GM12878 (cell line): ENCODE data around the gene MAP2K4. TPM values are rescaled to one million over a fixed set of nuclear protein-coding genes. Genes with fewer than 3 reads are reported as not detected.

Experiments
- ATAC-seq: fragments of 200-7000 bp; cut with Tn5 transposase; 3 replicates; pipeline ENCODE4 v1.9.1; 2020; ENCODE audit warnings: mild to moderate bottlenecking, moderate library complexity
- BruUV-seq: library from RNA; stranded (reverse); fragments of 400-500 nt; replicated peaks from 2 replicates; lab custom pipeline; 2021; lab: Mats Ljungman, UMichigan
- CTCF ChIA-PET: fragments of 300-600 bp; sonication (Branson Sonifier 250); formaldehyde crosslinking; extraction: SDS; loops from one replicate; lab custom pipeline; 2021; ENCODE audit warnings: inconsistent platforms; lab: Yijun Ruan, JAX
- POLR2A ChIA-PET: fragments of 350-600 bp; formaldehyde crosslinking; extraction: SDS; loops from one replicate; lab custom pipeline; 2021; ENCODE audit warnings: inconsistent platforms; lab: Charles Lee
- RAD21 ChIA-PET: fragments of 300-600 bp; sonication (Branson Sonifier 250); formaldehyde crosslinking; loops from one replicate; lab custom pipeline; 2023; ENCODE audit warnings: antibody characterized with exemption; ENCODE audit not compliant: unreplicated experiment; lab: Charles Lee
- SMC1A ChIA-PET: fragments of 300-600 bp; sonication (Branson Sonifier 250); formaldehyde crosslinking; loops from one replicate; lab custom pipeline; 2023; ENCODE audit not compliant: unreplicated experiment, uncharacterized antibody; lab: Charles Lee
- DNase-seq: peaks from one replicate; pipeline ENCODE4 v3.0.0-alpha.2; 2011; ENCODE audit warnings: low read depth, low spot score
- FAIRE-seq: peaks from 3 replicates; lab custom pipeline; 2011; peaks lifted over from hg19 to GRCh38; lab: Jason Lieb, UNC
- H2AFZ ChIP-seq: 2 replicates; pipeline ENCODE4 v1.6.0; 2011; ENCODE audit warnings: low read depth, low read length, control low read depth; ENCODE audit not compliant: control insufficient read depth
- H3K27ac ChIP-seq: 2 replicates; pipeline ENCODE4 v1.5.1; 2011; ENCODE audit warnings: control low read depth; ENCODE audit not compliant: control insufficient read depth, insufficient read depth
- H3K27me3 ChIP-seq, 2 experiments: replicated peaks in 1 of 2; 2 replicates each; pipeline versions ENCODE4 v1.6.0 to v1.6.1; 2011; ENCODE audit warnings: low read length in 1 of 2; ENCODE audit not compliant: control insufficient read depth in 2 of 2, insufficient read depth in 2 of 2
- H3K36me3 ChIP-seq, 2 experiments: 2 replicates each; pipeline ENCODE4 v1.5.1; 2011; ENCODE audit warnings: low read length in 1 of 2; ENCODE audit not compliant: control insufficient read depth in 2 of 2, insufficient read depth in 2 of 2
- H3K4me1 ChIP-seq: 2 replicates; pipeline ENCODE4 v1.6.1; 2011; ENCODE audit warnings: mild to moderate bottlenecking, low read length, moderate library complexity, mixed read lengths; ENCODE audit not compliant: control insufficient read depth, insufficient read depth
- H3K4me2 ChIP-seq: 2 replicates; pipeline ENCODE4 v1.6.0; 2011; ENCODE audit warnings: control low read depth; ENCODE audit not compliant: control insufficient read depth, insufficient read depth
- H3K4me3 ChIP-seq: fragments of 200-600 bp; sonication (generic); 2 replicates; pipeline ENCODE4 v1.5.1; 2016
- H3K79me2 ChIP-seq: 2 replicates; pipeline ENCODE4 v1.6.0; 2011; ENCODE audit warnings: low read length; ENCODE audit not compliant: control insufficient read depth, insufficient read depth
- H3K9ac ChIP-seq: 2 replicates; pipeline ENCODE4 v1.8.0; 2011; ENCODE audit warnings: low read length, control low read depth, mixed read lengths; ENCODE audit not compliant: control insufficient read depth, insufficient read depth
- H3K9me3 ChIP-seq: replicated peaks from 3 replicates; pipeline ENCODE4 v1.5.1; 2011; ENCODE audit warnings: mild to moderate bottlenecking, low read length; ENCODE audit not compliant: control insufficient read depth, insufficient read depth
- H4K20me1 ChIP-seq: 2 replicates; pipeline ENCODE4 v1.6.0; 2011; ENCODE audit not compliant: control insufficient read depth, insufficient read depth
- BHLHE40 ChIP-seq, 2 experiments: fragments of 450-650 bp in 1 of 2; IDR thresholded peaks; 2 replicates each; pipeline ENCODE4 v1.6.1; 2011 to 2017; ENCODE audit warnings: low read depth in 2 of 2, borderline replicate concordance in 1 of 2, improper control_type of control experiment in 1 of 2, low read length in 1 of 2, mild to moderate bottlenecking in 1 of 2
- CREM ChIP-seq: IDR thresholded peaks from 2 replicates; pipeline ENCODE4 v1.6.1; 2014; ENCODE audit warnings: antibody characterized with exemption, low read depth
- ETV6 ChIP-seq, 2 experiments: fragments of 450-650 bp in 1 of 2; IDR thresholded peaks in 1 of 2; conservative IDR thresholded peaks in 1 of 2; 2 replicates each; pipeline ENCODE4 v1.6.1; 2014; ENCODE audit warnings: antibody characterized with exemption in 1 of 2, borderline replicate concordance in 1 of 2, low read depth in 1 of 2, mild to moderate bottlenecking in 1 of 2, moderate library complexity in 1 of 2
- EZH2 ChIP-seq: IDR thresholded peaks from 2 replicates; pipeline ENCODE4 v1.6.1; 2012; ENCODE audit warnings: low read depth, mild to moderate bottlenecking, control low read depth, inconsistent platforms, low read length, borderline replicate concordance; ENCODE audit not compliant: control insufficient read depth
- MAX ChIP-seq: IDR thresholded peaks from 2 replicates; pipeline ENCODE4 v1.6.1; 2012; ENCODE audit warnings: low read depth, low read length, improper control_type of control experiment
- PAX5 ChIP-seq: IDR thresholded peaks from 2 replicates; pipeline ENCODE4 v1.6.1; 2011; ENCODE audit warnings: low read depth, low read length, borderline replicate concordance
- POLR2AphosphoS2 ChIP-seq: IDR thresholded peaks from 2 replicates; pipeline ENCODE4 v1.6.1; 2011; ENCODE audit warnings: low read depth, mild to moderate bottlenecking, low read length, improper control_type of control experiment, moderate library complexity
- RAD21 ChIP-seq: IDR thresholded peaks from 2 replicates; pipeline ENCODE4 v1.6.1; 2011; ENCODE audit warnings: mild to moderate bottlenecking, low read depth, low read length, moderate library complexity; ENCODE audit not compliant: insufficient read depth
- SPI1 ChIP-seq: IDR thresholded peaks from 2 replicates; pipeline ENCODE4 v1.6.1; 2011; ENCODE audit warnings: low read depth, mild to moderate bottlenecking, low read length, moderate library complexity, borderline replicate concordance; ENCODE audit not compliant: insufficient read depth
- TCF12 ChIP-seq: IDR thresholded peaks from 2 replicates; pipeline ENCODE4 v1.6.1; 2011; ENCODE audit warnings: low read depth, mild to moderate bottlenecking, low read length
- ZNF592 ChIP-seq: fragments of 450-650 bp; IDR thresholded peaks from 2 replicates; pipeline ENCODE4 v1.6.1; 2017; ENCODE audit warnings: mild to moderate bottlenecking, moderate library complexity
- WGBS: methylation state at CpG from one replicate; pipeline ENCODE4 v1.1.6; 2016; ENCODE audit warnings: low lambda C conversion rate; ENCODE audit not compliant: insufficient replicate concordance, insufficient coverage; ENCODE audit errors: missing lambda C conversion rate; 5-methylcytosine and 5-hydroxymethylcytosine counted together
- in situ Hi-C: fragments of 300-500 bp; cut with MboI; formaldehyde crosslinking; loops from 9 replicates; pipeline ENCODE4 v1.14.3; 2018; ENCODE audit warnings: mixed read lengths
- intact Hi-C: fragments of 100-400 bp; cut with micrococcal nuclease; formaldehyde crosslinking; loops from one replicate; pipeline ENCODE4 v1.14.2; 2022; ENCODE audit not compliant: unreplicated experiment
- polyA plus RNA-seq, 11 experiments: library from polyadenylated mRNA; depleted of rRNA in 4 of 11; unstranded in 6 of 11; stranded (reverse) in 5 of 11; fragments of >200 nt; fragmentation: Nextera tagmentation in 4 of 11; fragmentation: Illumina TruSeq in 1 of 11; extraction: Ambion mirVana in 4 of 11; extraction: Trizol in 1 of 11; gene quantifications; 1 replicate in 1 of 11; 2 replicates in 10 of 11; pipeline versions ENCODE4 v1.2.1 to v1.2.3, GENCODE V29; 2011 to 2016; ENCODE audit warnings: inconsistent platforms in 2 of 11, missing spikeins in 2 of 11, low read depth in 1 of 11
- total RNA-seq, 4 experiments: library from RNA; depleted of rRNA in 3 of 4; stranded (reverse); fragments of >200 nt in 3 of 4; fragmentation: Illumina TruSeq in 1 of 4; extraction: Trizol in 1 of 4; gene quantifications; 2 replicates each; pipeline versions ENCODE4 v1.2.1 to v1.2.3, GENCODE V29; 2013 to 2021
- TF ChIP-seq, protein P1 (sequence below): fragments of 150-350 bp; IDR thresholded peaks from 2 replicates; pipeline ENCODE4 v1.6.1; 2014; ENCODE audit warnings: mild to moderate bottlenecking, low read depth, low read length
- TF ChIP-seq, protein P2 (sequence below): fragments of 450-650 bp; IDR thresholded peaks from 2 replicates; pipeline ENCODE4 v1.6.1; 2017; ENCODE audit warnings: mild to moderate bottlenecking, moderate library complexity

MAP2K4 gene
- total and polyA plus RNA-seq, 10 of the 15 experiments (the other 5 are each of a cell fraction or from before 2014, with no cell fraction given), result 5.4 to 34.1 (median 25.5) TPM

- in situ Hi-C loops, result loop anchor here (25.0 kb wide), 1 partner anchor 852 kb away; no protein-coding TSS in a partner anchor
- intact Hi-C loops, result no loop called here
- TF ChIP-seq, protein P1, sequence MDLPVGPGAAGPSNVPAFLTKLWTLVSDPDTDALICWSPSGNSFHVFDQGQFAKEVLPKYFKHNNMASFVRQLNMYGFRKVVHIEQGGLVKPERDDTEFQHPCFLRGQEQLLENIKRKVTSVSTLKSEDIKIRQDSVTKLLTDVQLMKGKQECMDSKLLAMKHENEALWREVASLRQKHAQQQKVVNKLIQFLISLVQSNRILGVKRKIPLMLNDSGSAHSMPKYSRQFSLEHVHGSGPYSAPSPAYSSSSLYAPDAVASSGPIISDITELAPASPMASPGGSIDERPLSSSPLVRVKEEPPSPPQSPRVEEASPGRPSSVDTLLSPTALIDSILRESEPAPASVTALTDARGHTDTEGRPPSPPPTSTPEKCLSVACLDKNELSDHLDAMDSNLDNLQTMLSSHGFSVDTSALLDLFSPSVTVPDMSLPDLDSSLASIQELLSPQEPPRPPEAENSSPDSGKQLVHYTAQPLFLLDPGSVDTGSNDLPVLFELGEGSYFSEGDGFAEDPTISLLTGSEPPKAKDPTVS, result no peak
- TF ChIP-seq ETV6 (conservative IDR thresholded peaks at IDR 0.05 in 1 of 2, IDR thresholded peaks at IDR 0.05 in 1 of 2; ENCODE audit: borderline replicate concordance in 1 of 2, low read depth in 1 of 2), result no peak
- TF ChIP-seq EZH2, result no peak
- TF ChIP-seq RAD21, result no peak
- TF ChIP-seq TCF12, result no peak
- no peak for TF ChIP-seq BHLHE40 (IDR thresholded peaks at IDR 0.05; ENCODE audit: borderline replicate concordance in 1 of 2, low read depth in 2 of 2, low read length in 1 of 2)
- no peak for TF ChIP-seq CREM
- TF ChIP-seq, protein P2, sequence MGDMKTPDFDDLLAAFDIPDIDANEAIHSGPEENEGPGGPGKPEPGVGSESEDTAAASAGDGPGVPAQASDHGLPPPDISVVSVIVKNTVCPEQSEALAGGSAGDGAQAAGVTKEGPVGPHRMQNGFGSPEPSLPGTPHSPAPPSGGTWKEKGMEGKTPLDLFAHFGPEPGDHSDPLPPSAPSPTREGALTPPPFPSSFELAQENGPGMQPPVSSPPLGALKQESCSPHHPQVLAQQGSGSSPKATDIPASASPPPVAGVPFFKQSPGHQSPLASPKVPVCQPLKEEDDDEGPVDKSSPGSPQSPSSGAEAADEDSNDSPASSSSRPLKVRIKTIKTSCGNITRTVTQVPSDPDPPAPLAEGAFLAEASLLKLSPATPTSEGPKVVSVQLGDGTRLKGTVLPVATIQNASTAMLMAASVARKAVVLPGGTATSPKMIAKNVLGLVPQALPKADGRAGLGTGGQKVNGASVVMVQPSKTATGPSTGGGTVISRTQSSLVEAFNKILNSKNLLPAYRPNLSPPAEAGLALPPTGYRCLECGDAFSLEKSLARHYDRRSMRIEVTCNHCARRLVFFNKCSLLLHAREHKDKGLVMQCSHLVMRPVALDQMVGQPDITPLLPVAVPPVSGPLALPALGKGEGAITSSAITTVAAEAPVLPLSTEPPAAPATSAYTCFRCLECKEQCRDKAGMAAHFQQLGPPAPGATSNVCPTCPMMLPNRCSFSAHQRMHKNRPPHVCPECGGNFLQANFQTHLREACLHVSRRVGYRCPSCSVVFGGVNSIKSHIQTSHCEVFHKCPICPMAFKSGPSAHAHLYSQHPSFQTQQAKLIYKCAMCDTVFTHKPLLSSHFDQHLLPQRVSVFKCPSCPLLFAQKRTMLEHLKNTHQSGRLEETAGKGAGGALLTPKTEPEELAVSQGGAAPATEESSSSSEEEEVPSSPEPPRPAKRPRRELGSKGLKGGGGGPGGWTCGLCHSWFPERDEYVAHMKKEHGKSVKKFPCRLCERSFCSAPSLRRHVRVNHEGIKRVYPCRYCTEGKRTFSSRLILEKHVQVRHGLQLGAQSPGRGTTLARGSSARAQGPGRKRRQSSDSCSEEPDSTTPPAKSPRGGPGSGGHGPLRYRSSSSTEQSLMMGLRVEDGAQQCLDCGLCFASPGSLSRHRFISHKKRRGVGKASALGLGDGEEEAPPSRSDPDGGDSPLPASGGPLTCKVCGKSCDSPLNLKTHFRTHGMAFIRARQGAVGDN, result no peak
- TF ChIP-seq PAX5, result no peak
- TF ChIP-seq ZNF592, result no peak
- no peak for TF ChIP-seq SPI1
- no peak for TF ChIP-seq POLR2AphosphoS2
- no peak for TF ChIP-seq MAX
Observed at GRCh38 chr17:12164085-12164484, 143.4 kb downstream of the MAP2K4 start.

More at GRCh38 chr17:12164085-12164484, 143.4 kb downstream of the MAP2K4 start:
- SMC1A ChIA-PET, result no interaction called here
- BruUV-seq, result no TSS peak
- Histone ChIP-seq H2AFZ (no peak overlapping the region), H3K4me2 (no peak overlapping the region), H3K4me3 (no peak overlapping the region), H3K79me2 (no peaks in the 10 kb centered on the region), H3K27me3 (no peaks in the 10 kb centered on the region), H3K4me1 (no peaks in the 10 kb centered on the region), H3K27ac (no peak overlapping the region), H3K9ac (no peak overlapping the region), H3K9me3 (no peaks in the 10 kb centered on the region), H3K36me3 (no peaks in the 10 kb centered on the region), H4K20me1 (no peaks in the 10 kb centered on the region)
- CTCF ChIA-PET, result interaction anchor here (1.5 kb wide), 1 partner anchor 17 kb away, joined by 5 read pairs; no protein-coding TSS in a partner anchor
- 24% methylated on average over 4 of the region's 4 CpGs for WGBS
- no peak for ATAC-seq
- POLR2A ChIA-PET, result no interaction called here
- FAIRE-seq, result no peak
- RAD21 ChIA-PET, result no interaction called here
- no peak for DNase-seq
